ENCODE measurements around the gene C5orf46.
"Not testable (repeated sequence)": the region's sequence is repeated elsewhere in the genome, so short reads cannot be mapped to it uniquely, and the experiment has no call there.

C5orf46 gene

DNA sequence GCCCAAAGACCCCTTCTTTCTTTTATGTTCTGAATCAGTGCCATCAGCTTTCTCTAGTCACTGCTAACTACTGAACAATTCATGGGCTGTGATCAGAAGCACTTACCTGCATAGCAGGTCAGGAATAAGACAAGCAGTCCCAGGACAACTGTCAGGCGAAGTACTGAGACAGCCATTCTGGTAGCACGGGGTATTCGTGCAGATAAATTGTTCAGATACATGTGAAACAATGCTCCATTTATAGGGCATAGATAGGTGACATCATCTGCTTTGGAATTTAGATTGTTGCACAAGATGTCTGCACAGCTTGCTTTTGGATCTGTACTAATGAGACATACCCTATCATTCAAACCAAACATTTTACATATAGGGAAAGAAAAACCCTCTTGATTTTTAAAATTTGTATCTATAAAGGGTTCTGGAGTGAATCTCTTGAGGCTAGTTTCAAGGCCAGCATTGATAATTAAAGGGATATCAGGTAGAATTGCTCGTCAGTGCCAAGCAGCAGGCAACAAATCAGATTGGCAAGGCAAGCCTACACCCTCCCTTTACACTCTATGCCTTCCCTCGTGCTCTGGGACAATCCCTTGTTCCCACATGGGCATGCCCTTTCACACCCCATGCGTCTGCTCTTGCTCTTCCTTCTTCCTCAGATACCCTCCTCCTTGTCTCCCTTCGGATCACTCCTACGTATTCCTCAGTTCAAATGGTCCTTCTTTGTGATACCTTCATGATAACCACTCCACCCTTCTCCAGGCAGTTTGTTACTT lies at the start of gene C5orf46:
C5orf46 (minus strand) TSS at position 213 of the 770 bp plus-strand sequence; CDS start at position 176, 37 bp downstream.
- DNase-seq (ENCODE audit: low spot score): no peak

DNA sequence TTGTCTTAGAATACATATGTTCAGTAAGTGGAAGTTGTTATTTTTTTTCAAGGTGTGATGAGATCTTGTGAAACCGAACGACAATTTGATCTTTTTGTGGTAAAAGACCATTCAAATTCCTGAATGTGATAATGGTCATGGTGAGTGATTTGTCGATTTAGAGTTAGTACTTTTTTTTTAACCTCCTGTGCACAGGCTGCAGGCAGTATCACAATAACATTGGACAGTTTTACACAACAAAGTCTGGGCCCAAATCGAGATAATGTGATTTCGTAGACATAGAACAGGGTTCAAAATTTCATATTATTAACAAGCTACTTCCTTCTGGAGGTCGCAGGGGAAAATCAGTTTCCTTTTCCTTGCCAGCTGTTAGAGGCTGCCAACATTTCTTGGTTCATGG lies 48.6 kb upstream of the C5orf46 start:
- no peak for DNase-seq (ENCODE audit: low spot score)

DNA sequence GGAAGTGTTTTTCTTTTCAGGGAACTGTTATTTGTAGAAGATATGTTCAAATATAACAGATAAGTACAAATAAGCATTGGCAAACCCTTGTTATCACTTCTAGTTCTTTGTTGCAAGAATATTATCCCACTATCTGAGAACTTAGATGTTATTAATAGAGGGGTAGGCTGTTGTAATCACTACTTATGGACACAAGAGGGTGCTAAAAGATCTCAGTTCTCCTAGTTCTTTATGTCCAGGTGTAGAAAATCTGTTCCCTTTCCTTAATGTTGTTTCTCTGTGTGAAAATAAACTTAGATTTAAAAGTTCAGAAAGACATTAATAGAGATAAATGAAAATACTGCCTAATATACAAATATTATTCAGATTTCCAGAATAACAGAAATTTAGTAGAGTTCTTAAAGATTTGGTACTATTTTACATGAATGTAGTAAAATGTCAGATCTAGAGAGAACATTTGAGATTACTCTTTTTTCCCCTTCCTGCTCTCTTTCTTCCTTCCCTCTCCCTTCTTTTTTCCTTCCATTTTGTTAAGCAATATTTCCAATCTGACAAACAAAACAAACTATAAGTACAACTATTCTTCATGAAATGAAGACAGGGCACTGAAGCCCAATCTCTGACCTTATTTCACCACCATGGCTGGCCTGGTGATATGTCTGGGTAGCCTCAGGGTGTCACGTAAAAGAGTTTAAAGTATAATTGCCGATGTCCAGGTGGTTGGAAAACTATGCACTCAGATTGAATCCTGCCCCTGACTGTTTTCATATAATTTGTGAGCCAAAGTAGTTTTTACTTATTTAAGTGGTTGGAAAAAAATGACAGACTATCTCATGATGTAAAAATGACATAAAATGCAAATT lies 43.6 kb upstream of the C5orf46 start:
- peak; percentile 59 for DNase-seq (ENCODE audit: low spot score)

DNA sequence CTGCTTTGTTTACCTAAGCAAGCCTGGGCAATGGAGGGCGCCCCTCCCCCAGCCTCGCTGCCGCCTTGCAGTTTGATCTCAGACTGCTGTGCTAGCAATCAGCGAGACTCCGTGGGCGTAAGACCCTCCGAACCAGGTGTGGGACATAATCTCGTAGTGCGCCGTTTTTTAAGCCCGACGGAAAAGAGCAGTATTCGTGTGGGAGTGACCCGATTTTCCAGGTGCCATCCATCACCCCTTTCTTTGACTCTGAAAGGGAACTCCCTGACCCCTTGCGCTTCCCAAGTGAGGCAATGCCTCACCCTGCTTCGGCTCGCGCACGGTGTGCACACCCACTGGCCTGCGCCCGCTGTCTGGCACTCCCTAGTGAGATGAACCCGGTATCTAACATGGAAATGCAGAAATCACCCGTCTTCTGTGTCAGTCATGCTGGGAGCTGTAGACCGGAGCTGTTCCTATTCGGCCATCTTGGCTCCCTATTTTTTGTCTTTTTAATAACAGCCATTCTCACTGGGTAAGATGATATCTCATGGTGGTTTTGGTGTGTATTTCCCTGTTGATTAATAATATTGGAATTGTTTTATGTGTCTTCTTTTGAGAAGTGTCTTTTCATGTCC lies 40.4 kb upstream of the C5orf46 start:
- DNase-seq (ENCODE audit: low spot score): not testable (repeated sequence)

DNA sequence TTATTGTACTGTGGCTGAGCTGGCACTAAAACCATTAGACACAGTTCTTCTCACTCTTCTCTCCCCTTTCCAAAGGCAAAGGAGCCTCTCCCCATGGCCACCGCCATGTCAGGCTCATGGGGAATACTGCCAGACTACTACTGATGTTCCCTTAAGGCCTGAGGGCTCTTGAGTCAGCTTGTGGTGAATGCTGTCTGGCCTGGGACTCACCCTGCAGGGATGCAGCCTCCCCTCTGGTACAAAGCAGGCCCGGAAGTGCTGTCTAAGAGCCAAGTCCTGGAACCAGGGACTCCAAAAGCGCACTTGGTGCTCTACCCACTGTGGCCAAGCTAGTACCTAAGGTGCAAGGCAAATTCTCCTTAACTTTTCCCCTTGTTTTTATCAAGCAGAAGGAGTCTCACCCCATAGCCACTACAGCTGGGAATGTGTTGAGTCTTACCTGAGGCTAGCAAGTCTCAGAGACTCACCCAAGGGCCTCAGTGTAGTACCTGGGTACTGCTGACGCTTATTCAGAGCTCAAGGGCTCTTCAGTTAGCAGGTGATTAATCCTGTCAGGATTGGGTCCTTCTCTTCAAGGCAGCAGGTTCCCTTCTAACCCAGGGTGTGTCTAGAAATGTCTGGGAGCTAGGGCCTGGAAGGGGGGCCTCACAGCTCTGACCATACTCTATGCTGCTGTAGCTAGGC lies 33.2 kb upstream of the C5orf46 start:
- no peak for DNase-seq (ENCODE audit: low spot score)

DNA sequence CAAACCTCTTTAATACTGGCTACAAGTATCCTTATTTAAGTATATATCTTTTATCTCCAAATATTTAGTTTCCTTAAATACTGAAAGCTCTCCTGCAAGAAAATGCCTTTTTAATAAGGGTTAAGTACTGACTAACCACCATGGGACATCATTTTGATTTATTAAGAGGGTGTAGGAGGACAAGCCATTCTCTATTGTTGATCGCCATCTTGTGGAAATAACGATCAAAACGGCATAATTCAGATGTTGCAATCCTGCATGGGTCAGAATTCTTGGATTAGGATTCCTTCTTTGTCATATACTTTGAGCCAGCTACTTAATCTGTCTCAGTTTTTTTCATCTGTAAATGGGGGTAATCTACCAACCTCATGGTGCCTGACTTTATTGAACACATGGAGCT lies 28.7 kb upstream of the C5orf46 start:
- peak; percentile 28 for DNase-seq (ENCODE audit: low spot score)

DNA sequence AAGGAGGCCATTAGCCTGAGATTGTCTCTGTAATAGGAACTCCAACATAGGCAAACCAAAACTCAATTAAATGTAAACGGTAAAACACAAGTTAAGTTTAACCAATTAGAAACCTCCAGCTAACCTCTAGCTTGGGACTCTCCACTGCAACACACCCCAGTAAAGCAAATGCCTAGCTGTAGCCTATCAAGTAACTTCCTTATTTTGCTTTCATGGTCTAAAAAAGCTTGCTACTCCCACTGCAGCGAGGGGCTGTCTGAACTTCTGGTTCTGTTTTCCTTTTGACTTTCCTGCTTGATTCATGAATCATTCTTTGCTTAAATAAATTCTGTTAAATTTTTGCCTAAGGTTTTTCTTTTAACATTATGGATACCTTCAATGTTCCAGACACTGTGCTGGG lies 24.4 kb upstream of the C5orf46 start:
- DNase-seq (ENCODE audit: low spot score): no peak

DNA sequence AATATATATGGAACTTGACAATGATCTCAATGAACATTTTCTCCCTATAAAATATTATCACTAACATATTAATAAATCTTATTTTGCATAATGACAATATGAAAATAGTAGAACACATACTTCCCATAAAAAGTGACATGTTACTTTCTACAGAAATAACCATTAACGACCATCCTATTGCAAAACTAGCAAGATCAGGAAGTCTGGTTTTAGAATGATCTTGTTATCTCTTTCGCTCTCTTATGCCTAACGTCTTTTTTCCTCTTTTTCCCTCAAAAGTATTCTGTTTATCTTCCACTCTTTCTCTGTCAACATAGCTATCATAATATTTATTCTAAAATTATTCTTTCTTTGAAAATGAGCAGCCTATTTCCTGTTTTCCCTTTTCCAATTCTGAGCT lies 21.6 kb upstream of the C5orf46 start:
- no peak for DNase-seq (ENCODE audit: low spot score)

DNA sequence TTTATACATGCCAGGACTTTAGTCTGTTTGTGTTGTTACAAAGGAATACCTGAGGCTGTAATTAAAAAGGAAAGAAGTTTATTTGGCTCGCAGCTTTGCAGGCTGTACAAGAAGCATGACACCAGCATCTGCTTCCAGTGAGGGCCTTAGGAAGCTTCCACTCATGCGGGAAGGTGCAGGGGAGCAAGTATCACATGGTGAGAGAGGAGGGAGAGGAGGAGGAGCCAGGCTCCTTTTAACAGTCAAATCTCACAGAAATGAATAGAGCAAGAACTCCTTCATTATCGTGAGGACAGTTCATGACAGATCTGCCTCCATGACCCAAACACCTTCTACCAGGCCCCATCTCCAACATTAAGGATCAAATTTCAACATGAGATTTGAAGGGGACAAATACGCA lies 18.7 kb upstream of the C5orf46 start:
- no peak for DNase-seq (ENCODE audit: low spot score)

DNA sequence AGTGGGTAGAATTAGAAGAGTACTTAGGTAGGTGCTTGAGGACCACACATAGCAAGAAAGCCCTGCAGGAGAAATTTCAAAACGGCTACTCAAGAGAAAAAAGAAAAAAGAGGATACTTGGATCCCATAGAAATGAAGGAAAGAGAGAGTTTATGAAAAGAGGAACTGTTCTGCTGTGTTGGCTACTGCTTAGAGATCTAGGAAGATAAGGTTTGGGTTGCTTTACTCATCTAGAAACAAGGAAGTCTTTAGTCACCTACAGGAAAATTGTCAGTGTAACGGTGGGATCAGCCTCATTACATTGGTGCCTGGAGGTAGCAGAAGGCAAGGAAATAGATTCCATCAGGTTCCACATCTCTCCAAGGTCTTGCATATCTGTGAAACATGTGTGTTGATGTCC lies 14.8 kb upstream of the C5orf46 start:
- no peak for DNase-seq (ENCODE audit: low spot score)

DNA sequence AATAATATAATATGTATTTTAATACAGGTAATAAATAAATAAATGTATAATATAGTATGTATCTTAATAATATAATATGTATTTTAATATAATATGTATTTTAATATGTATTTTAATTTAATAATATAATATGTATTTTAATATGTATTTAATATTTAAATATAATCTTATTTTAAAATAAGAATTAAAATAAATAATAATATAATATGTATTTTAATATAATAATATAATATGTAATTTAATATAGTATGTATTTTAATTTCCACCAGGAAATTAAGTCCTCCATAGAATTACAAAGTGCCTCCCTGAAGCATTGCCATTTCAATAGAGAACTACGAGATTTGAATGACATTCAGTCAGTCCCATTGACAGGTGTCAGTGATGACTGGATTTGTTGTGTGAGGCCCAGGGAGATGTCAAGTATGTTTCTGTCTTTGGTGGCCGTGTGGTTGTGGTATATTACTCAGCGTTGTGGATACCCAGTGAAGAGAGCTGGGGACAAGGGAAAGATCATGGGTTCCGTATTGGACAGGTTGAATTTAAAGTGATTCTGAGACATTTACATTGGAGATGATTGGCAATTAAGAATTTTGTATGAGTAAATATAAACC lies 14.2 kb upstream of the C5orf46 start:
- no peak for DNase-seq (ENCODE audit: low spot score)

DNA sequence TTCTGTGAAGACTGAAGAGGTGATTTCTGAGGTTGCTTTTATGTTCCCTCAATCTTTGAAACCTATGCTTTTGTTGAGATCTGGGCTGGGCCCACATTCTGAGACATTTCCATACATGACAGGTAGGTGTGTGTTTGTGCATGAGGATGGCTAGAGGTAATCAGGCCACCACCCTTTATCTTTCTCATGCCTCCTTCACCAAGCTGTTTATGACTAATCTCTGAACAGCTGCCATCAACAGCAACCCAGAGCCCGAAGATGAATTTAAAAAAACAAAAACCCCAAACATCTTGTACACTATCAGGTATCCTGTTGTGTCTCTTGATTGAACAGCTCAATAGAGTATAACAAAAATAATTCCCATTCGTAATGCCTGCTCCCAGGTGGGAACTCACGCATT lies 12.6 kb upstream of the C5orf46 start:
- no peak for DNase-seq (ENCODE audit: low spot score)

DNA sequence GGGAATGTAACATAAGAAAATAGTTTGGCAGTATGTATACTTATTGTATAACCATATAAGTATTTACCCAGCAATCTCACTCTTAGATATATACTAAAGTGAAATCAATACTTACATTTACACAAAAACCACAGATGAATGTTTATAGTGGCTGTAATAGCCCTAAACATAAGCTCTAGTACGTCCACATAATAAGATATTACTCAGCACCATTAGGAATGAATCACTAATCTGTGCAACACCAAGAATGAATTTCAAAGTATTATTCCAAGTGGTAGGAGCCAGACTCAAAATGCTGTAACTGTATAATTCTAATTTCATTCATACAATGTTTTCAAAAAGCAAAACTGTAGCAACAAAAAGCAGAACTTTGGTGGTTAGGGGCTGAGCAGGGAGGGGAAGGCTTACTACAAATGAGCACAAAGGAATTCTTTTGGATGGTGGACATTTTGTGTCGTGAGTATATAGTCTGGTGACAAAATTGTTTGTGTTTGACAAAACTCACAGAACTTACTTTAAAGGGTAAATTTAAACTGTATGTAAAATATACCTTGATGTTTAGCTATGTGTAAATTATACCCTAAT lies 11.9 kb upstream of the C5orf46 start:
- no peak for DNase-seq (ENCODE audit: low spot score)

DNA sequence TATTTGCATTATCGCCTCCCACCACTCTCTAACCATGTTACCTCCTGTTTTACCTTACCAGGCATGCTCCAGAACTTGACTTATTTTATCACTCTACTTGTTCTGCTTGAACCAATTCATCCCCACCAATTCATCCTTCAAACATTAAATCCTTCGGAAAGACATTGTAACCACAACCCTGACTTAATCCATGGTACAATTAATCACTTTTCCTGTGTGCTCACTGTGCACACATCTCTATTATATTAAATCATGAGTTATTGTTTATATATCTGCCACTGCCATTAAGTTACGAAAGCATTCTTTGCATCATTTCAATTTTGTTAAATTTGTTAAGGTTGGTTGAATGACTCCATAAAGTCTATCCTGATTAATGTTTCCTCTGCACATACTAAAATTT lies 7.4 kb upstream of the C5orf46 start:
- no peak for DNase-seq (ENCODE audit: low spot score)

DNA sequence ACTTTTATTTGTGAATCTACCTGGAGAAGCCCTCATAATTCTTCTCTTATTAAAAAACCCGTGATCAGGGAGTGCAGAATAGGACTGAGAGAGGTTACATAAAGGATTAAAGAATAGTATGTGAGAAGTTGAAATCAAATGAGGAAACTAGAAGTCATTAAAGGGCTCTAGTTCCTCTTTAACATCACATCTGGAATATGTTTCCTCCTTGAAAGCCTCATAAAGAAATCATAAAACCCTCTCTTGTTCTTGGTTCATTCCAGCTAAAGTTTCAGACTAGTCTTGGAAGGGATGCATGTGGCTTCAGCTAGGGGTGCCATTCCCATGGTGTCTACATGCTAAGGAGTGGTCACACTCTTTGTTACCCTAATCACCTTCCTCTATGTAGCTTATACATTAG lies 5.7 kb upstream of the C5orf46 start:
- DNase-seq (ENCODE audit: low spot score): no peak

DNA sequence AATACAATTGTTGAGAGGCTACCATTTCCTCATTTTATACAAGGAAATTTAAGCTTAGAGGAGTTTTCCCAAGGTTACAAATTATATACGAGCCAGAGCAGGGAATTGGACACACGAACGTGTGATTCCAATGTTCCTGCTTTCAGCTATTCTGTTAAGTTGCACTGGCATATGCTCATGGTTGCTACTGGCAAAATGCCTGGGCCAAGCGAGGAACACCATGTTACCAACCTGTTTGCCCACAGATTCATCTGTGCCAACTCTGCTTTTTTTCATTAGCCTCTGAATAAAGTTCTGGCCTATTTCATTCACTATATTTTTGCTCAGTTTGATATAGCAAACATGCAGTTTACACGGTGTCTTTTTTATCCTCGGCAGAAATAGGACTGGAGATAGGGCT lies 5.1 kb upstream of the C5orf46 start:
- no peak for DNase-seq (ENCODE audit: low spot score)

DNA sequence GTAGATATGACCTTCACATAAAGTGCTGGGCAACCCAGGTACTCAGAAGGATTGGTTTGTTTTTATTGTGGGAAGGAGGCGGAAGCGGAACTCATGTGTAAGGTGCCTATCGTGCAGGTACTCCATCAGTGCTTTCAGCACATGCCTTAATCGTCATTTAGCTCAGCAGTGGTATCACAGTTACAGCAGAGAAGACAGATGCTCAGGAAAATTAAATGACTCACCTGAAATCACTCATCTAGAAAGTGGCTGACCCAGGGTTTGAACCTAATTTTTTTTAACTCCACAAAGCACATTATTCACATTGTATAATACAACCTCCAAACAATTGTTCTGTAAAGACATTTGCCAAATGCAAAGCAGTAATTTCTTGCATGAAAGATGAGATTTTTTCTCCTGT lies 2.2 kb downstream of the C5orf46 start:
- no peak for DNase-seq (ENCODE audit: low spot score)

DNA sequence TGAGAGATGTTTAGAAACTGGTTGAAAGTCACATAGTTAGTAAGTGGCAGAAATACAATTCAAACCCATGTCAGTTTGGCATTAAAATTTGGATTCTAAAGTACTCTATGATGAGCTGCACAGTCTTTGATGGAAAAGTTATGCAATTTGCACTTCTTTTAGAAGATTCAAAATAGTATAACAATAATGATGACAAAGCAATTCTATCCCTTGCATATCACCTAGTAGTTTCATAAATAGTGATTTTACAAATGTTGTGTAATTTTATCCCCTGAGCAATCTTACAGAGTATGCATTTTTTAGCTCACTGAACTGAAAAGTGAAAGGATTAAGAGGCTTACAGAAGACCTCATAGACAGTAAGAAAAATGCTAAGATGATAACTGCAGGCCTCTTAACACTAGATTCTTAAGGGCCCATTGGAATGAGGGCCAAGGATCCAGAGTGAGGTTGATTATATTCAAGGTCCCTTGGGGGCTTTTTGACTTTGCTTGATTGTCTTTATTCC lies 3.7 kb downstream of the C5orf46 start:
- DNase-seq (ENCODE audit: low spot score): no peak

DNA sequence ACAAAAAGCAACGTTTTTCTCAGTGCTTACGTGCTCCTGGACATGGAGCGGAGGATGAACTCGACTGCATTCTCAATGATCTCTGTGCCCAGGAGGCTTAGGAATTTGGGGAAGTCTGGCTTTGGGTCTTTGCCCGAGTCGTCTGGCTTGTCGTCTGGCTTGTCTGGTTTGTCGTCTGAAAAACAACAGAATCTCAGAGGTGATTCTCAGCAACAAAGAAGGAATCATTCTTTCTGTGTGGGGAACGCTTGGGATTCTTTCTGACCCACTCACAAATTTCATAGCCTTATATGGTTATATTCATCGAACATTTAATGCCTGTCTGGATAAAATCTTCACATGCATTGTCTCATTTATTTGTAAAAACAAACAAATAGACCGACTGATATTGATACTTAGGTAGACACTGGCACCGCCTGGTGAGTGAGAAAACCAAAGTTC lies 4.7 kb downstream of the C5orf46 start:
- DNase-seq (ENCODE audit: low spot score): no peak

DNA sequence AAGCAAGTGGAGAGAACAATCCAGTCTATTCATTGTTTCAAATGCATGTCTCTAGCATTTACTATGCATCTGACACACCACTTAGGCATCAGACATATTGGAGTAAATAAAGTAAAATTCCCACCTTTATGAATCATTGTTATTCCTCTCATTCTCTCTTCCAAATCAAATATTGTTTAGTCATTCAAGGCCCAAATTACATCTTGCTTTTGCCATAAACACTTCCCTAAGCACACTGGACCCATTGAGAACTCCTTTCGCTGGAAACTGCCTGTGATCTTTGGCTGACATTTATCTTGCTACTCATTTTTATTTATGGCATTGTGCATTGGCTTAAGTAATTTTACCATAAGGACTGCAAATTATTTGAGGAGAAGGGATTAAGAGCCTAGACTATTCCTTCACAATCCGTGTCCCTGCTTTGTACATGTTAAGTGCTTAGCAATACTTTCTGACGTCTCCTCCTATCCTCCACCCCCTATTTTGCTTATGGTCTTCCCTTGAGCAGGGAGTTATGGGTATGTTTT lies 7.4 kb downstream of the C5orf46 start:
- no peak for DNase-seq (ENCODE audit: low spot score)

DNA sequence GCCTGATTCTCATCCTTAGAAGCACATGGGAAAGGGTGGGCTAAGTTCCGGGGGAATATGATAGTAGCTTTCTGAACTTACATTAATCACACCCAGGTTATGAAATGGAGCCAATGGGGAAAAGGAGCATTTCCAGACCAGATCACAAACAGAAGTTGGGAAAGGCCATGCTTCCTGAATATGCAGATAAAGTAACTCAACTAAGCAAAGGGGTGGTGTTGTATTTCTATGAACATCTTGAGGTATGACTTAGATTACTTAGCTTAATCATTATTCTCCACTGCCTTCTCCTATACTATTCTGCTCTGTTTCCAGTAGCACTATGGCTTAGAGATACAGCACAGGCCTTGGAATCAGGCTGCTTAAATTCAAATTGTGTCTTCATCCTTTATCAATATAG lies 10.5 kb downstream of the C5orf46 start:
- no peak for DNase-seq (ENCODE audit: low spot score)

Data from iPS-NIHi11 (cell line).